ENCODE data around the gene CDC42.

CDC42 gene

GRCh38 chr1:22122273-22123070, 70.0 kb downstream of the CDC42 start:
- H3K36me3 ChIP-seq (ENCODE audit: control insufficient read depth in 4 of 4, insufficient read depth in 4 of 4, low read length in 3 of 4) = peaks cover 0 to 24% (median 9%) of the 10 kb centered on the region in 4 experiments
- WGBS (ENCODE audit: insufficient coverage) = 98% methylated on average over 18 of the region's 21 CpGs
- H3K4me1 ChIP-seq (ENCODE audit: control extremely low read depth in 1 of 4, control insufficient read depth in 4 of 4, insufficient read depth in 4 of 4, low read length in 3 of 4) = no peaks in the 10 kb centered on the region
- no peak for DNase-seq
- no peaks in the 10 kb centered on the region for H3K27me3 ChIP-seq (replicated peaks in 2 of 5; ENCODE audit: control insufficient read depth in 4 of 5, insufficient read depth in 5 of 5, low read length in 4 of 5)
- ChIA-PET CTCF (interaction anchor here (1.6 kb wide), 2 partner anchors 9 to 294 kb away, joined by 4 to 7 read pairs; no protein-coding TSS in a partner anchor), POLR2A (no interaction called here)
- no peak overlapping the region for H3K27ac ChIP-seq (ENCODE audit: insufficient read depth in 1 of 2, low read depth in 1 of 2, low read length in 2 of 2, poor library complexity in 1 of 2, severe bottlenecking in 2 of 2)
- no peaks in the 10 kb centered on the region for H3K9me3 ChIP-seq (ENCODE audit: control extremely low read depth in 1 of 5, control insufficient read depth in 4 of 5, insufficient read depth in 2 of 5, low read depth in 1 of 5, low read length in 4 of 5)
- no peak overlapping the region for H3K4me3 ChIP-seq (ENCODE audit: control insufficient read depth in 1 of 7, extremely low read depth in 1 of 7, insufficient read depth in 4 of 7, low read depth in 2 of 7, low read length in 6 of 7)

- H3K4me1 ChIP-seq (ENCODE audit: control extremely low read depth in 1 of 4, control insufficient read depth in 4 of 4, insufficient read depth in 4 of 4, low read length in 3 of 4) = peaks cover 0 to 5% (median 4%) of the 10 kb centered on the region in 4 experiments
- CTCF ChIA-PET = interaction anchor here (1.6 kb wide), 2 partner anchors 9 to 293 kb away, joined by 4 to 7 read pairs; no protein-coding TSS in a partner anchor
- peaks cover 0 to 20% (median 7%) of the 10 kb centered on the region in 4 experiments for H3K36me3 ChIP-seq (ENCODE audit: control insufficient read depth in 4 of 4, insufficient read depth in 4 of 4, low read length in 3 of 4)
- H3K27ac ChIP-seq (ENCODE audit: insufficient read depth in 1 of 2, low read depth in 1 of 2, low read length in 2 of 2, poor library complexity in 1 of 2, severe bottlenecking in 2 of 2) = no peak overlapping the region
- H3K9me3 ChIP-seq (ENCODE audit: control extremely low read depth in 1 of 5, control insufficient read depth in 4 of 5, insufficient read depth in 2 of 5, low read depth in 1 of 5, low read length in 4 of 5) = no peaks in the 10 kb centered on the region
- H3K27me3 ChIP-seq (replicated peaks in 2 of 5; ENCODE audit: control insufficient read depth in 4 of 5, insufficient read depth in 5 of 5, low read length in 4 of 5) = no peaks in the 10 kb centered on the region
- POLR2A ChIA-PET = no interaction called here
- H3K4me3 ChIP-seq (ENCODE audit: control insufficient read depth in 1 of 7, extremely low read depth in 1 of 7, insufficient read depth in 4 of 7, low read depth in 2 of 7, low read length in 6 of 7) = no peak overlapping the region
- 100% methylated on average over 2 of the region's 8 CpGs for WGBS (ENCODE audit: insufficient coverage)
- no peak for DNase-seq
Measured at GRCh38 chr1:22123071-22123390, 70.5 kb downstream of the CDC42 start.

- POLR2A ChIA-PET = no interaction called here
Measured at GRCh38 chr1:22123901-22124404, 71.4 kb downstream of the CDC42 start.

GRCh38 chr1:22124592-22125229, 72.2 kb downstream of the CDC42 start:
- POLR2A ChIA-PET = no interaction called here
- DNase-seq = no peak
- no peaks in the 10 kb centered on the region for H3K9me3 ChIP-seq (ENCODE audit: control extremely low read depth in 1 of 5, control insufficient read depth in 4 of 5, insufficient read depth in 2 of 5, low read depth in 1 of 5, low read length in 4 of 5)
- H3K27me3 ChIP-seq (replicated peaks in 2 of 5; ENCODE audit: control insufficient read depth in 4 of 5, insufficient read depth in 5 of 5, low read length in 4 of 5) = no peaks in the 10 kb centered on the region
- H3K36me3 ChIP-seq (ENCODE audit: control insufficient read depth in 4 of 4, insufficient read depth in 4 of 4, low read length in 3 of 4) = peaks cover 0 to 13% (median 3%) of the 10 kb centered on the region in 4 experiments
- no peak overlapping the region for H3K27ac ChIP-seq (ENCODE audit: insufficient read depth in 1 of 2, low read depth in 1 of 2, low read length in 2 of 2, poor library complexity in 1 of 2, severe bottlenecking in 2 of 2)
- CTCF ChIA-PET = no interaction called here
- WGBS (ENCODE audit: insufficient coverage) = 96% methylated on average over 8 of the region's 8 CpGs
- H3K4me3 ChIP-seq (ENCODE audit: control insufficient read depth in 1 of 7, extremely low read depth in 1 of 7, insufficient read depth in 4 of 7, low read depth in 2 of 7, low read length in 6 of 7) = no peak overlapping the region
- H3K4me1 ChIP-seq (ENCODE audit: control extremely low read depth in 1 of 4, control insufficient read depth in 4 of 4, insufficient read depth in 4 of 4, low read length in 3 of 4) = peaks cover 0 to 10% (median 8%) of the 10 kb centered on the region in 4 experiments

More at GRCh38 chr1:22123901-22124404, 71.4 kb downstream of the CDC42 start:
- H3K4me1 ChIP-seq (ENCODE audit: control extremely low read depth in 1 of 4, control insufficient read depth in 4 of 4, insufficient read depth in 4 of 4, low read length in 3 of 4) = peaks cover 0 to 10% (median 8%) of the 10 kb centered on the region in 4 experiments
- peaks cover 0 to 19% (median 3%) of the 10 kb centered on the region in 4 experiments for H3K36me3 ChIP-seq (ENCODE audit: control insufficient read depth in 4 of 4, insufficient read depth in 4 of 4, low read length in 3 of 4)
- CTCF ChIA-PET = interaction anchor here (1.6 kb wide), 2 partner anchors 8 to 292 kb away, joined by 4 to 7 read pairs; no protein-coding TSS in a partner anchor
- 100% methylated on average over 7 of the region's 9 CpGs for WGBS (ENCODE audit: insufficient coverage)
- no peak overlapping the region for H3K27ac ChIP-seq (ENCODE audit: insufficient read depth in 1 of 2, low read depth in 1 of 2, low read length in 2 of 2, poor library complexity in 1 of 2, severe bottlenecking in 2 of 2)
- H3K27me3 ChIP-seq (replicated peaks in 2 of 5; ENCODE audit: control insufficient read depth in 4 of 5, insufficient read depth in 5 of 5, low read length in 4 of 5) = no peaks in the 10 kb centered on the region
- no peaks in the 10 kb centered on the region for H3K9me3 ChIP-seq (ENCODE audit: control extremely low read depth in 1 of 5, control insufficient read depth in 4 of 5, insufficient read depth in 2 of 5, low read depth in 1 of 5, low read length in 4 of 5)
- no peak overlapping the region for H3K4me3 ChIP-seq (ENCODE audit: control insufficient read depth in 1 of 7, extremely low read depth in 1 of 7, insufficient read depth in 4 of 7, low read depth in 2 of 7, low read length in 6 of 7)
- no peak for DNase-seq

GRCh38 chr1:22126531-22126930, 74.0 kb downstream of the CDC42 start:
- 99% methylated on average over 10 of the region's 12 CpGs for WGBS (ENCODE audit: insufficient coverage)
- Histone ChIP-seq H3K27me3 (replicated peaks in 2 of 5; ENCODE audit: control insufficient read depth in 4 of 5, insufficient read depth in 5 of 5, low read length in 4 of 5) (no peaks in the 10 kb centered on the region), H3K4me3 (ENCODE audit: control insufficient read depth in 1 of 7, extremely low read depth in 1 of 7, insufficient read depth in 4 of 7, low read depth in 2 of 7, low read length in 6 of 7) (no peak overlapping the region), H3K27ac (ENCODE audit: insufficient read depth in 1 of 2, low read depth in 1 of 2, low read length in 2 of 2, poor library complexity in 1 of 2, severe bottlenecking in 2 of 2) (no peak overlapping the region), H3K36me3 (ENCODE audit: control insufficient read depth in 4 of 4, insufficient read depth in 4 of 4, low read length in 3 of 4) (no peaks in the 10 kb centered on the region), H3K4me1 (ENCODE audit: control extremely low read depth in 1 of 4, control insufficient read depth in 4 of 4, insufficient read depth in 4 of 4, low read length in 3 of 4) (peaks cover 0 to 10% (median 8%) of the 10 kb centered on the region in 4 experiments), H3K9me3 (ENCODE audit: control extremely low read depth in 1 of 5, control insufficient read depth in 4 of 5, insufficient read depth in 2 of 5, low read depth in 1 of 5, low read length in 4 of 5) (no peaks in the 10 kb centered on the region)
- DNase-seq = no peak
- CTCF ChIA-PET = interaction anchor here (1.3 to 1.9 kb wide), 2 partner anchors 21 to 515 kb away, joined by 4 read pairs; no protein-coding TSS in a partner anchor
- POLR2A ChIA-PET = no interaction called here

- H3K36me3 ChIP-seq (ENCODE audit: control insufficient read depth in 4 of 4, insufficient read depth in 4 of 4, low read length in 3 of 4) = no peaks in the 10 kb centered on the region
- CTCF ChIA-PET = interaction anchor here (1.9 to 2.6 kb wide), 2 partner anchors 22 to 289 kb away, joined by 4 to 9 read pairs; no protein-coding TSS in a partner anchor
- 93% methylated on average over 6 of the region's 6 CpGs for WGBS (ENCODE audit: insufficient coverage)
- H3K27ac ChIP-seq (ENCODE audit: insufficient read depth in 1 of 2, low read depth in 1 of 2, low read length in 2 of 2, poor library complexity in 1 of 2, severe bottlenecking in 2 of 2) = no peak overlapping the region
- H3K9me3 ChIP-seq (ENCODE audit: control extremely low read depth in 1 of 5, control insufficient read depth in 4 of 5, insufficient read depth in 2 of 5, low read depth in 1 of 5, low read length in 4 of 5) = no peaks in the 10 kb centered on the region
- no peaks in the 10 kb centered on the region for H3K27me3 ChIP-seq (replicated peaks in 2 of 5; ENCODE audit: control insufficient read depth in 4 of 5, insufficient read depth in 5 of 5, low read length in 4 of 5)
- no peak overlapping the region for H3K4me3 ChIP-seq (ENCODE audit: control insufficient read depth in 1 of 7, extremely low read depth in 1 of 7, insufficient read depth in 4 of 7, low read depth in 2 of 7, low read length in 6 of 7)
- POLR2A ChIA-PET = no interaction called here
- no peak for DNase-seq
- peaks cover 0 to 10% (median 8%) of the 10 kb centered on the region in 4 experiments for H3K4me1 ChIP-seq (ENCODE audit: control extremely low read depth in 1 of 4, control insufficient read depth in 4 of 4, insufficient read depth in 4 of 4, low read length in 3 of 4)
Measured at GRCh38 chr1:22127248-22127647, 74.7 kb downstream of the CDC42 start.

All from common myeloid progenitor, CD34-positive (primary cell).